PC-9 (cell line): ENCODE data around the gene SBF1. TPM values are rescaled to one million over a fixed set of nuclear protein-coding genes. Genes with fewer than 3 reads are reported as not detected.

ENCODE experiments used
- BruUV-seq: library from RNA; stranded (reverse); fragments of 400-500 nt; replicated peaks from 2 replicates; lab custom pipeline; 2021; lab: Mats Ljungman, UMichigan
- CTCF ChIA-PET: fragments of 300-600 bp; sonication (Branson Sonifier 250); formaldehyde crosslinking; loops from one replicate; lab custom pipeline; 2022; ENCODE audit warnings: antibody characterized with exemption; lab: Charles Lee
- POLR2A ChIA-PET: fragments of 300-600 bp; sonication (Branson Sonifier 250); formaldehyde crosslinking; loops from one replicate; lab custom pipeline; 2022; ENCODE audit warnings: antibody characterized with exemption; ENCODE audit not compliant: unreplicated experiment; lab: Charles Lee
- DNase-seq, 2 experiments: peaks; one replicate each; pipeline versions ENCODE4 v3.0.0 to v3.0.0-alpha.2; 2015 to 2022; ENCODE audit warnings: mixed read lengths in 1 of 2
- H2AFZ ChIP-seq: fragments of 200-600 bp; sonication (generic); 2 replicates; pipeline ENCODE4 v1.8.1; 2017; ENCODE audit warnings: antibody characterized with exemption
- H3F3A ChIP-seq: fragments of 200-600 bp; sonication (generic); 2 replicates; pipeline ENCODE4 v1.8.1; 2017; ENCODE audit warnings: antibody characterized with exemption, mild to moderate bottlenecking, low read depth; ENCODE audit not compliant: insufficient read depth
- H3K27ac ChIP-seq: fragments of 200-600 bp; sonication (generic); 2 replicates; pipeline ENCODE4 v1.6.1; 2016; ENCODE audit warnings: mixed run types
- H3K27me3 ChIP-seq: fragments of 200-600 bp; sonication (generic); 2 replicates; pipeline ENCODE4 v1.6.1; 2016; ENCODE audit warnings: low read depth, mixed run types; ENCODE audit not compliant: insufficient read depth
- H3K36me3 ChIP-seq: fragments of 200-600 bp; sonication (generic); 2 replicates; pipeline ENCODE4 v1.6.1; 2016; ENCODE audit warnings: low read depth, mixed run types
- H3K4me1 ChIP-seq: fragments of 200-600 bp; sonication (generic); replicated peaks from 2 replicates; pipeline ENCODE4 v1.6.1; 2016; ENCODE audit warnings: mixed run types; ENCODE audit not compliant: insufficient read depth
- H3K4me2 ChIP-seq: fragments of 200-600 bp; sonication (generic); 2 replicates; pipeline ENCODE4 v1.6.1; 2017; ENCODE audit warnings: mixed run types
- H3K4me3 ChIP-seq: fragments of 200-600 bp; sonication (generic); 2 replicates; pipeline ENCODE4 v1.6.1; 2016; ENCODE audit warnings: mixed run types
- H3K79me2 ChIP-seq: fragments of 200-600 bp; sonication (generic); 2 replicates; pipeline ENCODE4 v1.6.1; 2017; ENCODE audit warnings: low read depth, mixed run types
- H3K9me2 ChIP-seq: fragments of 200-600 bp; sonication (generic); 2 replicates; pipeline ENCODE4 v1.8.1; 2017; ENCODE audit warnings: mild to moderate bottlenecking; ENCODE audit not compliant: insufficient read depth
- H3K9me3 ChIP-seq: fragments of 200-600 bp; sonication (generic); 2 replicates; pipeline ENCODE4 v1.8.1; 2016; ENCODE audit warnings: low read depth; ENCODE audit not compliant: insufficient read depth
- H4K20me1 ChIP-seq: fragments of 200-600 bp; sonication (generic); 2 replicates; pipeline ENCODE4 v1.8.1; 2017; ENCODE audit not compliant: insufficient read depth
- CTCF ChIP-seq: fragments of 200-600 bp; sonication (generic); conservative IDR thresholded peaks from 2 replicates; pipeline ENCODE4 v1.6.1; 2017; ENCODE audit warnings: mixed run types, antibody characterized with exemption, mild to moderate bottlenecking, moderate library complexity
- EZH2 ChIP-seq: fragments of 200-600 bp; sonication (generic); IDR thresholded peaks from 2 replicates; pipeline ENCODE4 v1.8.0; 2017; ENCODE audit warnings: antibody characterized with exemption, low read depth
- intact Hi-C: fragments of 100-400 bp; cut with micrococcal nuclease; formaldehyde crosslinking; loops from one replicate; pipeline ENCODE4 v1.10.0; 2022; ENCODE audit not compliant: unreplicated experiment
- total RNA-seq: library from RNA; stranded (reverse); gene quantifications from 2 replicates; pipeline ENCODE4 v1.2.3, GENCODE V29; 2021

Gene SBF1
- total RNA-seq, 1 experiment from 2014 or later: 85.2 TPM

GRCh38 chr22:50432131-50432876 lies 42.5 kb downstream of the SBF1 start:
- Histone ChIP-seq H3K27ac (no peak overlapping the region), H3K36me3 (peaks cover 33% of the 10 kb centered on the region), H2AFZ (no peak overlapping the region), H3F3A (peaks cover 10% of the 10 kb centered on the region; the same call in 1 of the 2 replicates), H3K4me1 (no peaks in the 10 kb centered on the region), H3K4me3 (no peak overlapping the region), H3K79me2 (no peaks in the 10 kb centered on the region; the same call in 1 of the 2 replicates), H3K4me2 (no peak overlapping the region), H3K27me3 (no peaks in the 10 kb centered on the region), H4K20me1 (peaks cover 13% of the 10 kb centered on the region), H3K9me2 (no peaks in the 10 kb centered on the region), H3K9me3 (no peaks in the 10 kb centered on the region)
- no TSS peak for BruUV-seq
- TF ChIP-seq EZH2 (no peak), CTCF (no peak)
- no peak for DNase-seq
- intact Hi-C loops: no loop called here
- POLR2A ChIA-PET: no interaction called here
- CTCF ChIA-PET: no interaction called here

- H3K9me2 ChIP-seq: no peaks in the 10 kb centered on the region
- H3K36me3 ChIP-seq: peaks cover 38% of the 10 kb centered on the region
Observed at GRCh38 chr22:50425179-50425916, 49.5 kb downstream of the SBF1 start.

GRCh38 chr22:50423956-50424355 lies 50.9 kb downstream of the SBF1 start:
- H3K9me3 ChIP-seq: no peaks in the 10 kb centered on the region
- no TSS peak for BruUV-seq
- ChIA-PET POLR2A (no interaction called here), CTCF (no interaction called here)
- H2AFZ ChIP-seq: no peak overlapping the region
- intact Hi-C loops: no loop called here
- no peaks in the 10 kb centered on the region; the same call in 1 of the 2 replicates for H3K79me2 ChIP-seq
- no peaks in the 10 kb centered on the region for H3K27me3 ChIP-seq
- peaks cover 18% of the 10 kb centered on the region for H4K20me1 ChIP-seq
- H3K36me3 ChIP-seq: peaks cover 30% of the 10 kb centered on the region
- H3F3A ChIP-seq: peaks cover 25% of the 10 kb centered on the region
- DNase-seq: no peak
- no peak overlapping the region for H3K4me2 ChIP-seq
- no peaks in the 10 kb centered on the region for H3K9me2 ChIP-seq
- no peak overlapping the region for H3K4me3 ChIP-seq
- no peak for TF ChIP-seq EZH2
- H3K27ac ChIP-seq: no peak overlapping the region
- H3K4me1 ChIP-seq: no peaks in the 10 kb centered on the region

More at GRCh38 chr22:50425179-50425916, 49.5 kb downstream of the SBF1 start:
- peaks cover 15% of the 10 kb centered on the region for H4K20me1 ChIP-seq
- H3K4me1 ChIP-seq: no peaks in the 10 kb centered on the region
- DNase-seq: no peak
- no peaks in the 10 kb centered on the region for H3K9me3 ChIP-seq
- TF ChIP-seq CTCF (no peak), EZH2 (no peak)
- H3F3A ChIP-seq: peaks cover 25% of the 10 kb centered on the region
- H3K27ac ChIP-seq: no peak overlapping the region
- CTCF ChIA-PET: no interaction called here
- H3K27me3 ChIP-seq: no peaks in the 10 kb centered on the region
- POLR2A ChIA-PET: no interaction called here
- H3K4me2 ChIP-seq: no peak overlapping the region
- intact Hi-C loops: no loop called here
- H3K4me3 ChIP-seq: no peak overlapping the region
- BruUV-seq: no TSS peak
- no peak overlapping the region for H2AFZ ChIP-seq
- H3K79me2 ChIP-seq: no peaks in the 10 kb centered on the region; the same call in 1 of the 2 replicates
